Lung (tissue), 12 donors: ENCODE measurements around the gene MCM10. TPM values are rescaled to one million over a fixed set of nuclear protein-coding genes. Genes with fewer than 3 reads are reported as not detected.

Source experiments
- ATAC-seq: fragments of 200-7000 bp; cut with Tn5 transposase; one replicate; pipeline ENCODE4 v1.9.1; 2020; ENCODE audit warnings: moderate number of reproducible peaks; ENCODE audit not compliant: insufficient read depth, low FRiP score
- DNase-seq, 3 donors: peaks; one replicate each; pipeline ENCODE4 v3.0.0-alpha.2; 2013 to 2017
- H3K27ac ChIP-seq, 2 donors: one replicate each; pipeline ENCODE4 v1.5.1; 2013; ENCODE audit warnings: mild to moderate bottlenecking in 2 of 2, moderate library complexity in 2 of 2, control low read depth in 1 of 2, inconsistent platforms in 1 of 2, low read depth in 1 of 2, low read length in 1 of 2
- H3K27me3 ChIP-seq, 3 donors: one replicate each; pipeline ENCODE4 v1.5.1; 2013; ENCODE audit warnings: low read length in 2 of 3; ENCODE audit not compliant: control insufficient read depth in 3 of 3, insufficient read depth in 3 of 3
- H3K36me3 ChIP-seq, 4 donors: one replicate each; pipeline ENCODE4 v1.5.1; 2013; ENCODE audit warnings: low read length in 4 of 4, mild to moderate bottlenecking in 1 of 4, moderate library complexity in 1 of 4; ENCODE audit not compliant: control insufficient read depth in 4 of 4, insufficient read depth in 4 of 4
- H3K4me1 ChIP-seq, 5 donors: one replicate each; pipeline ENCODE4 v1.5.1; 2013; ENCODE audit warnings: low read length in 5 of 5, mild to moderate bottlenecking in 2 of 5, moderate library complexity in 1 of 5; ENCODE audit not compliant: control insufficient read depth in 5 of 5, insufficient read depth in 5 of 5
- H3K4me3 ChIP-seq: one replicate; pipeline ENCODE4 v1.5.1; 2013; ENCODE audit warnings: mild to moderate bottlenecking, control low read depth, moderate library complexity
- H3K9ac ChIP-seq, 2 donors: one replicate each; pipeline ENCODE4 v1.5.1; 2013; ENCODE audit warnings: low read length in 2 of 2, control low read depth in 1 of 2; ENCODE audit not compliant: insufficient read depth in 1 of 2
- H3K9me3 ChIP-seq, 4 donors: one replicate each; pipeline ENCODE4 v1.5.1; 2013; ENCODE audit warnings: low read length in 3 of 4, mild to moderate bottlenecking in 1 of 4, moderate library complexity in 1 of 4; ENCODE audit not compliant: control insufficient read depth in 4 of 4, insufficient read depth in 3 of 4
- CTCF ChIP-seq: IDR thresholded peaks from 2 replicates; pipeline ENCODE4 v1.5.1; 2012; ENCODE audit warnings: mild to moderate bottlenecking; ENCODE audit errors: control extremely low read depth, extremely low read depth
- WGBS, 2 donors: extraction: QIAGEN DNeasy Blood & Tissue Kit; methylation state at CpG; one replicate each; pipeline ENCODE4 v1.1.7; 2013; 5-methylcytosine and 5-hydroxymethylcytosine counted together
- polyA plus RNA-seq, 2 donors: library from polyadenylated mRNA; stranded (reverse); fragments of 200-250 nt; gene quantifications; one replicate each; pipeline ENCODE4 v1.2.1, GENCODE V29; 2013
- total RNA-seq, 2 donors: library from RNA; depleted of rRNA in 1 of 2; stranded (reverse); fragments of >200 nt in 1 of 2; gene quantifications; one replicate each; pipeline ENCODE4 v1.2.1, GENCODE V29; 2014 to 2021
- donor health status: control.
- donor health status: control.
- donor health status: Bipolar disorder and iron deficiency.
- donor health status: healthy.
- donor health status: DM: yes; HTN: yes; CAD: no.

MCM10 gene
- total and polyA plus RNA-seq, 4 donors, result 0.54 to 1.8 (median 1.0) TPM

- 90 to 92% methylated on average over 6 of the region's 6 CpGs for WGBS, 2 donors
- peaks cover 0 to 5% (median 0%) of the 10 kb centered on the region in 4 donors for H3K9me3 ChIP-seq
These were observed 60.8 kb downstream of the MCM10 start for GRCh38 chr10:13222151-13222550.

GRCh38 chr10:13222566-13222965 is 61.2 kb downstream of the MCM10 start:
- H3K9ac ChIP-seq, result no peak overlapping the region
- H3K4me1 ChIP-seq, result no peaks in the 10 kb centered on the region
- ATAC-seq (no peak), DNase-seq (no peak)
- no peaks in the 10 kb centered on the region for H3K36me3 ChIP-seq
- peaks cover 0 to 5% (median 0%) of the 10 kb centered on the region in 4 donors for H3K9me3 ChIP-seq
- no peak for TF ChIP-seq CTCF
- no peak overlapping the region for H3K4me3 ChIP-seq
- H3K27me3 ChIP-seq, result no peaks in the 10 kb centered on the region
- WGBS, 2 donors, result 95 to 96% methylated on average over 7 of the region's 7 CpGs
- H3K27ac ChIP-seq, result no peak overlapping the region

More at GRCh38 chr10:13222151-13222550, 60.8 kb downstream of the MCM10 start:
- no peak overlapping the region for H3K9ac ChIP-seq
- no peak overlapping the region for H3K27ac ChIP-seq
- ATAC-seq (no peak), DNase-seq (no peak)
- H3K4me1 ChIP-seq, result no peaks in the 10 kb centered on the region
- no peaks in the 10 kb centered on the region for H3K27me3 ChIP-seq
- TF ChIP-seq CTCF, result no peak
- no peak overlapping the region for H3K4me3 ChIP-seq
- H3K36me3 ChIP-seq, result no peaks in the 10 kb centered on the region

GRCh38 chr10:13223241-13223640 is 61.9 kb downstream of the MCM10 start:
- no peak for TF ChIP-seq CTCF
- Histone ChIP-seq H3K36me3 (no peaks in the 10 kb centered on the region), H3K9me3 (peaks cover 0 to 5% (median 0%) of the 10 kb centered on the region in 4 donors), H3K4me3 (no peak overlapping the region), H3K4me1 (no peaks in the 10 kb centered on the region), H3K27me3 (no peaks in the 10 kb centered on the region), H3K9ac (no peak overlapping the region), H3K27ac (no peak overlapping the region)
- WGBS, 2 donors, result 88 to 93% methylated on average over 9 of the region's 9 CpGs
- no peak for ATAC-seq
- no peak for DNase-seq

- Histone ChIP-seq H3K4me3 (no peak overlapping the region), H3K4me1 (no peaks in the 10 kb centered on the region), H3K36me3 (no peaks in the 10 kb centered on the region), H3K9ac (no peak overlapping the region), H3K27ac (no peak overlapping the region), H3K27me3 (no peaks in the 10 kb centered on the region), H3K9me3 (peaks cover 0 to 5% (median 0%) of the 10 kb centered on the region in 4 donors)
- no peak for TF ChIP-seq CTCF
- DNase-seq (no peak), ATAC-seq (no peak)
- WGBS, 2 donors, result 82 to 90% methylated on average over 11 of the region's 11 CpGs
These were observed 63.0 kb downstream of the MCM10 start for GRCh38 chr10:13224210-13224995.
